ENCODE data around the gene MAPKAPK2.

- no peak for TF ChIP-seq CTCF (conservative IDR thresholded peaks at IDR 0.05; ENCODE audit: low read length)
- no peak for TF ChIP-seq EZH2phosphoT487 (IDR thresholded peaks at IDR 0.05; ENCODE audit: borderline replicate concordance, low read depth, low read length)
Measured at GRCh38 chr1:206649261-206649921, 35.3 kb upstream of the MAPKAPK2 start.

Measured in OCI-LY7 (cell line).